H1 (cell line): ENCODE data around the gene CNNM1.

Experiments
- BCL11A ChIP-seq, 2 experiments: IDR thresholded peaks; one replicate each; pipeline ENCODE4 v1.6.1; 2011; ENCODE audit warnings: low read depth in 2 of 2, low read length in 2 of 2, mild to moderate bottlenecking in 2 of 2
- EZH2 ChIP-seq: fragments of 200-600 bp; sonication (generic); IDR thresholded peaks from 2 replicates; pipeline ENCODE4 v1.7.1; 2012; ENCODE audit warnings: low read depth, mild to moderate bottlenecking, moderate library complexity, low read length, inconsistent platforms; ENCODE audit not compliant: severe bottlenecking
- FOSL1 ChIP-seq: IDR thresholded peaks from 2 replicates; pipeline ENCODE4 v1.6.1; 2011; ENCODE audit warnings: mild to moderate bottlenecking, low read depth, low read length, moderate library complexity; ENCODE audit not compliant: insufficient read depth
- GABPA ChIP-seq: IDR thresholded peaks from 2 replicates; pipeline ENCODE4 v1.6.1; 2011; ENCODE audit warnings: mild to moderate bottlenecking, low read length, moderate library complexity, borderline replicate concordance; ENCODE audit not compliant: insufficient read depth
- RNF2 ChIP-seq: fragments of 200-900, 300-1000 bp; sonication (generic); IDR thresholded peaks from 2 replicates; pipeline ENCODE4 v1.7.1; 2016; ENCODE audit warnings: borderline replicate concordance, low read depth, mild to moderate bottlenecking, antibody characterized with exemption, low read length; ENCODE audit not compliant: poor library complexity, severe bottlenecking; ENCODE audit errors: missing control alignments

DNA sequence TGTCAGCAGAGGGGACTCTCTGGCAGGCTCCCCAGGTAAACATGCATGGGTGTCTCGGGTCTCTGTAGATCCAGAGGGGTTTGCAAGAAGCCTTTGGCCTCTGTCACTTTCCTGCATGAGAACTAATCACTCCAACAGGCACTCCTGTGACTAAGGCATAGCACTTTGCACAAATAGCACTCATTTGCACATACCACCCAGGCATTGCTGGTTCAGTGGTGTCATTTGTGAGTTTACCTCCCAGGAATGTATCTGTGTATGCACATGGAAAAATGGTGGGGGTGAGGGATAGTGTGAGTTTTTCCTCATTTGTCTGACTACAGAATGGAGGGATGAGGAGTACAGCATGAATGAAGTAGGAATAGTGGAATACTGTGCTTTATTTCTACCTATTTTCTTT lies 39.5 kb downstream of the CNNM1 start:
- TF ChIP-seq BCL11A (IDR thresholded peaks at IDR 0.05; ENCODE audit: low read depth in 2 of 2, low read length in 2 of 2) (no peak), EZH2 (no peak), RNF2 (no peak), GABPA (no peak), FOSL1 (no peak)
